ENCODE data around the gene SMC6. TPM values are rescaled to one million over a fixed set of nuclear protein-coding genes. Genes with fewer than 3 reads are reported as not detected.

Gene SMC6
- total RNA-seq, 1 experiment from 2014 or later = 40.3 TPM

DNA sequence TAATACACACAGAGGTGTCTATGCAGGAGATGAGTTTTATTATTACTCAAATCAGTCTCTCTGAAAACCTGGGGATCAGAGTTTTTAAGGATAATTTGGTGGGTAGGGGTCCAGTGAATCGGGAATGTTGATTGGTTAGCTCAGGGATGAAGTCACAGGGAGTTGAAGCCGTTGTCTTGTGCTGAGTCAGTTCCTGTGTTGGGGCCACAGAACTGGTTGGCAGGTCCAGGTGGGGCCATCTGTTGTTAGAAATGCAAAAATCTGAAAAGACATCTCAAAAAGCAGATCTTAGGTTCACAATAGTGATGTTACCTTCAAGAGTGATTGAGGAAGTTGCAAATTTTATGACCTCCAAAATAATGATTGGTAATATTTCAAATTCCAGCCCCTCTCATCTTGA, 126.2 kb downstream of the SMC6 start:
- H2BK15ac ChIP-seq (ENCODE audit: low read depth, low read length) = no peak overlapping the region
- H3K14ac ChIP-seq (ENCODE audit: insufficient read depth, low read length) = no peak overlapping the region
- H2AFZ ChIP-seq (ENCODE audit: low read length) = no peak overlapping the region
- H2BK5ac ChIP-seq (ENCODE audit: insufficient read length, low read length) = no peak overlapping the region
- no peaks in the 10 kb centered on the region for H3K4me1 ChIP-seq (ENCODE audit: insufficient read depth, low read length)
- no peaks in the 10 kb centered on the region for H4K20me1 ChIP-seq (ENCODE audit: control insufficient read depth, insufficient read depth, insufficient read length)
- WGBS (ENCODE audit: extremely low coverage, insufficient read length, low lambda C conversion rate) = no CpG with 5 or more reads among the region's 2 CpGs
- Mint-ChIP-seq H3K36me3 (ENCODE audit: insufficient read depth in 1 of 3, low read depth in 3 of 3) (peaks cover 24 to 42% (median 27%) of the 10 kb centered on the region in 3 experiments), H3K4me3 (no peak overlapping the region), H3K4me1 (peaks cover 8 to 10% of the 10 kb centered on the region in 2 experiments; a peak in 3 of 4 replicates), H3K27me3 (ENCODE audit: low read depth) (no peaks in the 10 kb centered on the region), H3K27ac (no peak overlapping the region), H3K9me3 (peaks cover 10 to 12% of the 10 kb centered on the region in 2 experiments; a peak in 4 of 5 replicates)
- H4K8ac ChIP-seq (replicated peaks; ENCODE audit: insufficient read length, low read depth, low read length) = no peak overlapping the region
- H2BK20ac ChIP-seq (ENCODE audit: low read depth, low read length, poor library complexity, severe bottlenecking) = no peak overlapping the region
- H3K79me1 ChIP-seq (ENCODE audit: insufficient read depth, low read depth, low read length, poor library complexity, severe bottlenecking) = no peaks in the 10 kb centered on the region
- no peak for TF ChIP-seq CTCF (conservative IDR thresholded peaks at IDR 0.05)
- H3K23ac ChIP-seq (ENCODE audit: insufficient read length, low read depth, low read length) = no peak overlapping the region
- DNase-seq = no peak
- no peak overlapping the region for H2BK120ac ChIP-seq (ENCODE audit: low read depth, low read length, poor library complexity, severe bottlenecking)
- H4K91ac ChIP-seq (ENCODE audit: insufficient read length, low read depth, low read length) = no peak overlapping the region
- H3K23me2 ChIP-seq (ENCODE audit: insufficient read length, low read depth, low read length, poor library complexity, severe bottlenecking) = no peaks in the 10 kb centered on the region
- no peak overlapping the region for H3K56ac ChIP-seq (ENCODE audit: insufficient read length, low read depth, low read length)
- no peak overlapping the region for H3T11ph ChIP-seq (ENCODE audit: low read length)
- no peak overlapping the region for H3K18ac ChIP-seq (ENCODE audit: insufficient read length, low read depth, low read length)
- H4K5ac ChIP-seq (ENCODE audit: insufficient read length, low read depth, low read length) = no peak overlapping the region
- no peak overlapping the region for H3K4ac ChIP-seq (ENCODE audit: low read depth, low read length)
- no peak overlapping the region for H2AK5ac ChIP-seq (ENCODE audit: insufficient read length, low read length)
- no peaks in the 10 kb centered on the region for H3K27me3 ChIP-seq (ENCODE audit: insufficient read depth, low read length)
- H2BK12ac ChIP-seq (ENCODE audit: insufficient read length, low read depth, low read length) = no peak overlapping the region
- H3K27ac ChIP-seq (ENCODE audit: insufficient read length, low read depth, low read length) = no peak overlapping the region
- peaks cover 8% of the 10 kb centered on the region for H3K9me3 ChIP-seq (ENCODE audit: control insufficient read depth, low read depth, low read length)
- no peak overlapping the region for H3K4me2 ChIP-seq (ENCODE audit: insufficient read depth, insufficient read length, low read length)
- no peak overlapping the region for H3K9ac ChIP-seq (ENCODE audit: extremely low read depth, insufficient read length, low read length)
- H3K79me2 ChIP-seq (ENCODE audit: insufficient read depth, low read length) = no peaks in the 10 kb centered on the region
